AG10803 (cell line): ENCODE results near the gene MAP10.
"Not testable (repeated sequence)": the region's sequence is repeated elsewhere in the genome, so short reads cannot be mapped to it uniquely, and the experiment has no call there.

ENCODE experiments used
- DNase-seq: peaks from one replicate; pipeline ENCODE4 v3.0.0; 2010; ENCODE audit warnings: low read depth
- H3K4me3 ChIP-seq: 2 replicates; pipeline ENCODE4 v1.5.1; 2011; ENCODE audit warnings: mild to moderate bottlenecking, low read length, control low read depth
- CTCF ChIP-seq: conservative IDR thresholded peaks from 2 replicates; pipeline ENCODE4 v1.5.1; 2011; ENCODE audit warnings: mild to moderate bottlenecking, low read length, control low read depth, inconsistent platforms

Gene MAP10

GRCh38 chr1:232768793-232769192, 36.4 kb upstream of the MAP10 start:
- no peak for DNase-seq
- no peak overlapping the region for H3K4me3 ChIP-seq
- TF ChIP-seq CTCF: no peak

GRCh38 chr1:232769733-232770132, 35.5 kb upstream of the MAP10 start:
- H3K4me3 ChIP-seq: no peak overlapping the region
- peak; percentile 57 for DNase-seq
- no peak for TF ChIP-seq CTCF

GRCh38 chr1:232773752-232774151, 31.5 kb upstream of the MAP10 start:
- no peak for DNase-seq
- no peak overlapping the region for H3K4me3 ChIP-seq
- TF ChIP-seq CTCF: no peak

- TF ChIP-seq CTCF: no peak
- DNase-seq: no peak
- H3K4me3 ChIP-seq: no peak overlapping the region
Observed at GRCh38 chr1:232776526-232777106, 28.6 kb upstream of the MAP10 start.

GRCh38 chr1:232780354-232780753, 24.9 kb upstream of the MAP10 start:
- no peak for TF ChIP-seq CTCF
- no peak overlapping the region for H3K4me3 ChIP-seq
- no peak for DNase-seq

GRCh38 chr1:232784794-232785193, 20.4 kb upstream of the MAP10 start:
- no peak for DNase-seq
- H3K4me3 ChIP-seq: no peak overlapping the region
- TF ChIP-seq CTCF: no peak

GRCh38 chr1:232785630-232786029, 19.6 kb upstream of the MAP10 start:
- not testable (repeated sequence) for DNase-seq, H3K4me3 ChIP-seq
